Adrenal gland (tissue), 12 donors: ENCODE measurements around the gene WNT2. TPM values are rescaled to one million over a fixed set of nuclear protein-coding genes. Genes with fewer than 3 reads are reported as not detected.

Experiments used
- DNase-seq, 7 donors: peaks; one replicate each; pipeline ENCODE4 v3.0.0-alpha.2; 2019 to 2020
- H3K27ac ChIP-seq, 5 donors: fragments of 200-600 bp; sonication (generic) in 4 of 5; 1 replicate in 3 of 5; 2 replicates in 2 of 5; pipeline versions ENCODE4 v1.5.1 to v1.8.0; 2016 to 2020; ENCODE audit warnings: mild to moderate bottlenecking in 1 of 5
- H3K27me3 ChIP-seq: fragments of 200-600 bp; 2 replicates; pipeline ENCODE4 v1.8.0; 2021
- H3K36me3 ChIP-seq, 2 donors: fragments of 200-600 bp; replicated peaks in 1 of 2; 1 replicate in 1 of 2; 2 replicates in 1 of 2; pipeline versions ENCODE4 v1.5.1 to v1.8.0; 2018 to 2022
- H3K4me1 ChIP-seq, 2 donors: fragments of 200-600 bp; replicated peaks in 1 of 2; 1 replicate in 1 of 2; 2 replicates in 1 of 2; pipeline versions ENCODE4 v1.5.1 to v1.8.0; 2018 to 2021
- H3K4me3 ChIP-seq, 4 donors: fragments of 200-600 bp; sonication (generic) in 3 of 4; one replicate each; pipeline ENCODE4 v1.5.1; 2016 to 2018
- H3K9me3 ChIP-seq, 3 donors: fragments of 200-600 bp; sonication (generic) in 1 of 3; replicated peaks in 1 of 3; 1 replicate in 2 of 3; 2 replicates in 1 of 3; pipeline versions ENCODE4 v1.5.1 to v1.8.0; 2016 to 2021
- POLR2A ChIP-seq, 2 donors: fragments of 450-650 bp; IDR thresholded peaks; one replicate each; pipeline ENCODE4 v1.6.1; 2017; ENCODE audit warnings: antibody characterized with exemption in 2 of 2, mild to moderate bottlenecking in 2 of 2, moderate library complexity in 1 of 2
- WGBS, 4 donors: extraction: QIAGEN DNeasy Blood & Tissue Kit in 2 of 4; methylation state at CpG; one replicate each; pipeline versions ENCODE4 v1.1.5 to v1.1.7; 2013 to 2017; 5-methylcytosine and 5-hydroxymethylcytosine counted together
- intact Hi-C, 2 donors: fragments of 100-400 bp; cut with DNase I; formaldehyde crosslinking; loops; one replicate each; pipeline versions ENCODE4 v1.14.1 to v1.15.0; 2022 to 2023
- polyA plus RNA-seq, 3 donors: library from polyadenylated mRNA; stranded (reverse); fragments of 200-250 nt in 2 of 3; fragments of 350-450 nt in 1 of 3; fragmentation: Illumina TruSeq in 1 of 3; extraction: RNeasy Lipid Tissue Mini Kit (QIAGEN cat#74804) in 1 of 3; gene quantifications; one replicate each; pipeline ENCODE4 v1.2.3, GENCODE V29; 2013 to 2014
- total RNA-seq, 9 donors: library from RNA; depleted of rRNA in 4 of 9; stranded (reverse); fragments of >200 nt in 4 of 9; fragments of 120-200 nt in 1 of 9; fragmentation: NEBNext Ultra II Directional in 1 of 9; extraction: Animal tissue kit (Norgen Biotek cat#: 25700) in 1 of 9; gene quantifications; one replicate each; pipeline versions ENCODE4 v1.1.0 to v1.2.4, GENCODE V29; 2013 to 2023
- TF ChIP-seq, protein P1 (sequence below), 6 experiments: fragments of 450-650 bp in 4 of 6; fragments of 200-600 bp in 2 of 6; sonication (generic) in 1 of 6; IDR thresholded peaks; 1 replicate in 5 of 6; 2 replicates in 1 of 6; pipeline versions ENCODE4 v1.5.1 to v1.8.0; 2016 to 2021; ENCODE audit warnings: antibody characterized with exemption in 6 of 6, mild to moderate bottlenecking in 2 of 6, moderate library complexity in 1 of 6
- donor health status: healthy with polysubstance abuse.
- donor health status: Bipolar disorder and iron deficiency.
- donor health status: DM: yes; HTN: yes; CAD: no.
- donor health status: DM: no; HTN: no; CAD: no.
- donor health status: DM: no; HTN: no; CAD: no.
- donor health status: DM: yes; HTN: yes; CAD: no.

Gene WNT2
- total and polyA plus RNA-seq, 12 donors: 0.07 to 0.72 (median 0.28) TPM; not detected in 9

DNA sequence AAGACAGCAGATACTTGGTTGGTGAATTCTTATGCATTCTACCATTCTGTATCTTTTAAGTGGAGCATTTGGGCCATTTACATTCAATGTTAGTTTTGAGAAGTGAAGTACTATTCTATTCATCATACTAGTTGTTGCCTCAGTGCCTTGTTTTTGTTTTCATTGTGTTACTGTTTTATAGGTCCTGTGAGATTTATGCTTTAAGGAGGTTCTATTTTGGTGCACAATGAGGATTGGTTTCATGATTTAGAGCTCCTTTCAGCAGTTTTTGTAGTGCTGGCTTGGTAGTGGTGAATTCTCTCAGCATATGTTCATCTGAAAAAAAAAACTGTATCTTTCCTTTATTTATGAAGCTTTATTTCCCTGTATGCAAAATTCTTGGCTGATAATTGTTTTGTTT lies 23.3 kb upstream of the WNT2 start:
- H3K4me3 ChIP-seq: no peak overlapping the region
- no peak for DNase-seq
- H3K9me3 ChIP-seq: no peaks in the 10 kb centered on the region
- H3K4me1 ChIP-seq: no peaks in the 10 kb centered on the region
- no peaks in the 10 kb centered on the region for H3K36me3 ChIP-seq
- H3K27me3 ChIP-seq: peaks cover 2% of the 10 kb centered on the region
- intact Hi-C loops: loop anchor here in 1 of 2 donors (5.0 kb wide), 1 partner anchor 351 kb away; no protein-coding TSS in a partner anchor
- TF ChIP-seq, protein P1, sequence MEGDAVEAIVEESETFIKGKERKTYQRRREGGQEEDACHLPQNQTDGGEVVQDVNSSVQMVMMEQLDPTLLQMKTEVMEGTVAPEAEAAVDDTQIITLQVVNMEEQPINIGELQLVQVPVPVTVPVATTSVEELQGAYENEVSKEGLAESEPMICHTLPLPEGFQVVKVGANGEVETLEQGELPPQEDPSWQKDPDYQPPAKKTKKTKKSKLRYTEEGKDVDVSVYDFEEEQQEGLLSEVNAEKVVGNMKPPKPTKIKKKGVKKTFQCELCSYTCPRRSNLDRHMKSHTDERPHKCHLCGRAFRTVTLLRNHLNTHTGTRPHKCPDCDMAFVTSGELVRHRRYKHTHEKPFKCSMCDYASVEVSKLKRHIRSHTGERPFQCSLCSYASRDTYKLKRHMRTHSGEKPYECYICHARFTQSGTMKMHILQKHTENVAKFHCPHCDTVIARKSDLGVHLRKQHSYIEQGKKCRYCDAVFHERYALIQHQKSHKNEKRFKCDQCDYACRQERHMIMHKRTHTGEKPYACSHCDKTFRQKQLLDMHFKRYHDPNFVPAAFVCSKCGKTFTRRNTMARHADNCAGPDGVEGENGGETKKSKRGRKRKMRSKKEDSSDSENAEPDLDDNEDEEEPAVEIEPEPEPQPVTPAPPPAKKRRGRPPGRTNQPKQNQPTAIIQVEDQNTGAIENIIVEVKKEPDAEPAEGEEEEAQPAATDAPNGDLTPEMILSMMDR (IDR thresholded peaks at IDR 0.05): no peak
- TF ChIP-seq POLR2A (IDR thresholded peaks at IDR 0.05): no peak
- H3K27ac ChIP-seq: no peak overlapping the region

DNA sequence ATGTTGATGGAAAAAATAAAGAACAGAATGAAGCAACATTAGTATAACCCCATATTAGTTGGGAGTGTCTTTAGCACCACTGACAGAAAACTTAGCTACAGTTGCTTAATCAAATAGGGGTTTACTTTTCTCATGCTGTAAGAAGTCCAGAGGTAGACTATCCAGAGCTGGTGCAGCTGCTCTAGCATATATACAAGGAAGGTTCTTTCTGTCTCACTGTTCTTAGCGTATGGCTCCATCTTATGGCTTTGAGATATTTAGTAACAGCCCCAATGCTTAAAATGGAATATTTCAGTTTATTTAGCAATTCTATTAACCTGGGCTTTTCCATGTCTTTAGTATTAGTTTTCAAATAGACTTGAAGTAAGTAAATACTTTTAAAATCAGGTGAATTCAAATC lies 15.2 kb upstream of the WNT2 start:
- intact Hi-C loops: no loop called here
- TF ChIP-seq, protein P1 (IDR thresholded peaks at IDR 0.05): no peak
- no peak for TF ChIP-seq POLR2A (IDR thresholded peaks at IDR 0.05)
- H3K27ac ChIP-seq: no peak overlapping the region
- H3K4me1 ChIP-seq: no peaks in the 10 kb centered on the region
- H3K9me3 ChIP-seq: no peaks in the 10 kb centered on the region
- no peak overlapping the region for H3K4me3 ChIP-seq
- H3K27me3 ChIP-seq: no peaks in the 10 kb centered on the region
- DNase-seq: no peak
- H3K36me3 ChIP-seq: no peaks in the 10 kb centered on the region
- 62 to 94% (median 82%) methylated on average over 1 of the region's 1 CpG for WGBS, 4 donors

DNA sequence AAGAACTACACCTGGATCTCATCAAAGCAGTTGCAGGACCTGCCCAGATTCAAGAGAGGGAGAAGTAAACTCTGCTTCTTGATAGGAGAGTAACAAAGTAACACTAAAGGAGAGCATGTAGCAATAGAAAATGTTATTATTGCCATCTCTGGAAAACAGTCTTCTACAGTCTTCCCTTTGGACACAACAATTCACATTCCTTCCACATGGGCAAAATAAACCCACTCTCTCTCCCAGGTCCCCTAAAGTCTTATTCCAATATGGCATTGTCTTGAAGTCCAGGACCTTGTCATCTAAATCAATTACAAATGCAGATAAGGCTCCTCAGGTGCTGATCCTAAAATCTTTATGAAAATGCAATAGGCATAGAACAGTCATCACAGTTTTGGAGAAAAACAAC lies 10.3 kb upstream of the WNT2 start:
- H3K4me1 ChIP-seq: no peaks in the 10 kb centered on the region
- no peaks in the 10 kb centered on the region for H3K27me3 ChIP-seq
- DNase-seq: no peak
- no peaks in the 10 kb centered on the region for H3K9me3 ChIP-seq
- TF ChIP-seq, protein P1 (IDR thresholded peaks at IDR 0.05): no peak
- TF ChIP-seq POLR2A (IDR thresholded peaks at IDR 0.05): no peak
- no peak overlapping the region for H3K27ac ChIP-seq
- H3K4me3 ChIP-seq: no peak overlapping the region
- H3K36me3 ChIP-seq: no peaks in the 10 kb centered on the region
- intact Hi-C loops: no loop called here

DNA sequence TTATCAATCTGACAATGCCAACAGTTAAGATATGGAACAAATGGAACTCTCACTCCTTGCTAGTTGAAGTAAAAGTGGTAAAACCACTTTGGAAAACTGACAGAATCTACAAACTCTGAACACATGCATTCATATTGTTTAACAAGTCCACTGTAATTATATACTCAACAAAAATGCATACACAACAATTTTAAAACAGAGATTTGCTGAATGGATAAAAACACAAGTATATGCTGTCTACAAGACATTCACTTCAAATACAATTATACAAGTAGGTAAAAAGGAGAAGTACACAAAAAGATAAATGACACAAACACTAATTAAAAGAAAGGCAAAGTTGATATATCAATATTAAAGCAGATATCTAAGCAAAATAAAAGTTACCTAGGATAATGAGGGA lies 9.2 kb upstream of the WNT2 start:
- intact Hi-C loops: no loop called here
- Histone ChIP-seq H3K27me3 (no peaks in the 10 kb centered on the region), H3K9me3 (no peaks in the 10 kb centered on the region), H3K36me3 (no peaks in the 10 kb centered on the region), H3K4me3 (no peak overlapping the region), H3K4me1 (no peaks in the 10 kb centered on the region), H3K27ac (no peak overlapping the region)
- TF ChIP-seq, protein P1 (IDR thresholded peaks at IDR 0.05): no peak
- DNase-seq: no peak
